Stimulated activated CD8-positive, alpha-beta memory T cell treated with anti-CD3 and anti-CD28 coated beads, Interleukin-15, amount 100 ng/mL, for 4 hours (primary cell): ENCODE data around the gene CRIP1.
A peak's percentile ranks its signal among the peaks of the same experiment; 100 is the strongest.

Source experiments
- DNase-seq, 2 donors: peaks; one replicate each; pipeline ENCODE4 v3.0.0-alpha.2; 2020; ENCODE audit warnings: low read depth in 2 of 2

Gene CRIP1

GRCh38 chr14:105531894-105532623, 45.4 kb downstream of the CRIP1 start:
- no peak for DNase-seq

DNA sequence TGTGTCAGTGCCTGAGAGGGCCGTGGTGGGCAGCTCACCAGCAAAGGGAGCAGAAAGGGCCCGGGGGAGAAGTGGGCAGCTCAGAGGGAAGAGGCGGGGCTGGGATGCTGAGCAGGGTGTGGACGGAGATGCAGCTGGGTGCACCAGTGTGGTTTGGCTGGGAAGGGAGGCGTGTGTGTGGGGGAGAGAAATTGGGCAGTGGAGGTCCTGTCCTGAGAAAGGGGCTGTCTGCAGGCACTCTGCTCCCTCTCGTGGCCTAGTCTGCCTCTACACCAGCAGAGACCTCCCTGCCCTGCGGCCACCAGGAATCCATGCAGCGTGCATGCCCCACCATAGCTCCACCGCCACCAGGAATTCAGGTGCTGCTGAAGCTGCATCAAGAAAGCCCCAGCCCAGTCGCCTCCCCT, 46.1 kb downstream of the CRIP1 start:
- no peak for DNase-seq

GRCh38 chr14:105533391-105533790, 46.7 kb downstream of the CRIP1 start:
- no peak for DNase-seq

DNA sequence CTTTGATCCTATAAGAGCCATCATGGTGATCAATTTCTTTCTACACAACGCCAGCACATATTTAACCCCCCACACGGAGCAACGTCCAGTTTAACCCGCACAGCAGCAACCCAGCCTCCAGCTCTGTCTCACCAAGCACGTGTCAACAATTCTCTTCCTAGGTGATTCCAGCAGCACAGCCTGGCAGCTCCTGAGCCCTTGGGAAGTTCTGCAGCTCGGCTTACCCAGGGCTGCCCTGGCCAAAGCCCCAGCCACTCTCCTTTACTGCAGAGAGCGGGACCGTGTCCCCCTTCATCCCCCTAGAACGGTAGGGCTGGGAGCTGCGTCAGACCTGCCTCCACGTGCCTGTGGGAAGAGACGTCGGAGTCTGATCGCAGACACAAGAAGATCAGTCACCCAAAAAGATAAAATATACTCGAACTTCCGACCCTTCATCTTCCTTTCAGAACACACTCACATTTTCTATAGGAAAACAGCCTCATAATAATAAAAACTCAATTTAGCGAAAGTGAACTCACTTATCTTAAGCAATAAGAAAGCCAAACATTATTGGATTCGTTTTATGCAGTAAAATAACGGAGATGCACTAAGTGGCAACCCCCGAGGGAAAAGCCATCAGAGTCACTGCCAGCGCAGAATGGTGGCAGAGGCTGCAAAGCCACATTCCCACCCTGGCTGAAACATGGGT, 47.3 kb downstream of the CRIP1 start:
- DNase-seq, result no peak

DNA sequence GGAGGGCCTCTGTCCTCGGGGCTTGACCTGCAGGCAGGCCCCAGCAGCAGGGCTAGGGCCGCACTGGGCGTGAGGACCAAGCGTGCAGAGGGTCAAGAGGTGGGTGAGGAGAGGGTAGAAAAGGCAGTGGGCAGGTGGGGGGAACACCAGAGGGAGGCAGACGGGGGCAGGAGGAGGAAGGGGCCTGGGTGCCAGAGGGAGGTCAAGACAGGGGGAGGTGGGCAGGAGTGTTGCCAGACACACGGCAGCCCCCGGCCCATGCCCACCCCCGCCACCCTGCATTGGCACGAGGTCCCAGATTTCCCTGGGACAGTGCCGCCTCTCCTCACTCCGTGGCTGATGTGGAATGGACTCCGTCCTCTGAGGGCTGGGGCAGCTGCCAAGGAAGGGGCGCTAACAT, 47.9 kb downstream of the CRIP1 start:
- no peak for DNase-seq

DNA sequence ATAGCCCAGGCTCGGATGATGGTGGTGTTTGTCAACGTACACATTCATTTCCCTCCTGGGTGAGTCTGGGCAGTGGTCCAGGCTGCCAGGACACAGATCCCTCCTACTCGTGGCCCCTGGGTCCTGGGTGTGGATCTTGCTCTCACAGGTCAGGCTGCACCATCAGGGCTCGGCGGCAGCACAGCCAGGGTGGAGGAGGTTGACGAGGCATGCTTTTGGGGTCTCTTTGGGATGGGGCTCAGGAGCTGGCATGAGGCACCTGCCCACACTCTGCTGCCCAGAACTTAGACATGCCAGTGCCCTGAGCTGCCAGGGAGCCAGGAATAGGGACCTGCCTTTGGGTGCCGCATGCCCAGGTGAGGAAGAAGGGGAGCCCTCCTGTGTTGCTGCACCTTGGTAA, 49.4 kb downstream of the CRIP1 start:
- no peak for DNase-seq

- no peak for DNase-seq
Observed at GRCh38 chr14:105536691-105537579, 50.2 kb downstream of the CRIP1 start.

DNA sequence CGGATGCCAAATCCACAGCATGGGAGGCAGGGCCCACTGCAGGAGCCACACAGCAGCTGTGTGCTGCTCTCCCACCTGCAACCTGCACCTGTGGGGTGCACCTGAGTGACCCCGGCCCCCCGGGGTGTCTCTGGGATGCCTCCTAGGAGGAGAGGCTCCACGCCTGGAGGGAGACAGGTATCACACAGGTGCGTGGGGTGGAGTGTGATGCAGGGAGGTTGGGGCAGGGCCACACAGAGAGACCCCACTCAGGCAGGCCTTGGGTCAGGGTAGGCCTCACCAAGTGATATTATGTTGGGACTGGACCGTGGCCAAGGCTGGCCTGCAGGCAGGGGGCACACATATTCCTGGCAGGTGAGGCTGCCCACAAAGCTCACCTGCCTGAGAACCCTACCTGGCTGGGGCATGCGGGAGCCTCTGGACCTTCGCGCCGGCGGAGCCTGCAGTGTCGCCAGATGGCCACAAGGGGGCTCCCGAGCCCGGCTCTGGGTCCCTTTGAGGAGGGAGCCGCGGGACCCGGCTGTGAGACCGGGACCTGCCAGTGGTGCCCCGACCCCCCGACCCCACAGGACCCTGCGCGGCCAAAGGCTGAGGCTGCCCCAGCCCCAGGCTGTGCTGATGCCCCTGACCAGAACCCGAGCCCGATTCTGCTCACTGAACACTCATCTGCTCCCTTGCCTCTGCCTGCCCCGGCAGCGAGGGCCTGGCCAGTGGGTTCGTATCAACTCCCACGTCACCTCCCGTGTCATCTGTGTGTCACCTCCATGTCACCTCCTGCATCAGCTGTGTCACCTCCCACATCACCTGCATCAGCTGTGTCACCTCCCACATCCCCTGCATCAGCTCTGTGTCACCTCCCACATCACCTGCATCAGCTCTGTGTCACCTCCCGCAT, 51.1 kb downstream of the CRIP1 start:
- DNase-seq, result peak; percentile 32 to 33
